HG03469 (cell line): Measurements from ENCODE around the gene CCL23.

Experiments used
- ATAC-seq: cut with Tn5 transposase; IDR thresholded peaks from one replicate; pipeline ENCODE4 v1.9.1; 2021; ENCODE audit warnings: mild to moderate bottlenecking, moderate library complexity, moderate number of reproducible peaks; ENCODE audit not compliant: unreplicated experiment

The CCL23 gene

DNA sequence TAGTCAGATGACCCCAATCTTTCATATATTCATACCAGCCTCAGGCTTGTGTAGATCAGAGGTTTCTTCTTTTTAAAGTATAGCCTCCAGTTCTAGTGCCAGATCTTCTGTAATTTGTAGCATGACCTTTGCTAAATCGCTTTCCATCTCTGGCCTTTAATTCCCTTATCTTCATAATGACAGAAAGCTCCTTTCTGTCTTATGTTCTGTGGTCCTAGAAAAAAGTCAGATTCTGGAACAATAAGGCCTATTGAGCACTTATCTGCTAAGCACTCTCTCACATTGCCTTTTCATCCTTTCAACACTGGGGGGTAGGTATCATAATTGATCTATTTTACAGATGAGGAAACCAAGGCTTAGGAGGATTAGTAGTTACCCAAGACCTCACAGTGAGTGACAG lies 45.7 kb downstream of the CCL23 start:
- no peak for ATAC-seq

- no peak for ATAC-seq
These were observed 48.0 kb downstream of the CCL23 start for GRCh38 chr17:35969558-35970380.

DNA sequence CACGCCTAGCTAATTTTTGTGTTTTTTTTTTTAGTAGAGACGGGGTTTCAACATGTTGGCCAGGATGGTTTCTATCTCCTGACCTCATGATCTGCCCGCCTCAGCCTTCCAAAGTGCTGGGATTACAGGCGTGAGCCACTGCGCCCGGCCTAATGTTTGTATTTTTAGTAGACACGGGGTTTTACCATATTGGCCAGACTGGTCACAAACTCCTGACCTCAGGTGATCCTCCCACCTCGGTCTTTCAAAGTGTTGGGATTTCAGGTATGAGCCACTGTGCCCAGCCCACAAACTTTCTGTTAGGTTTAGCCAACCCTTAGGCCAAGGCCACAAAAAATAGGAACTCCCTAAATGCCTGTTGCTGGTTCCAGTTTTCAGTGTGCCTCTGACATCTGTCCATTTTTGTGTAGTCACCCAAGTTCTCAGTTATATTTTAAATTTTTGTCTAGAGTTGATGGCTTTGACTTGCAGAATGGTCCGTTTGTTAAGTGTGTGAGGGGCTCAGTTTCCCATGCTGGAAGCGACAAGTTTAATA lies 49.2 kb downstream of the CCL23 start:
- no peak for ATAC-seq

- ATAC-seq = no peak
These were observed 52.5 kb downstream of the CCL23 start for GRCh38 chr17:35965272-35965671.

DNA sequence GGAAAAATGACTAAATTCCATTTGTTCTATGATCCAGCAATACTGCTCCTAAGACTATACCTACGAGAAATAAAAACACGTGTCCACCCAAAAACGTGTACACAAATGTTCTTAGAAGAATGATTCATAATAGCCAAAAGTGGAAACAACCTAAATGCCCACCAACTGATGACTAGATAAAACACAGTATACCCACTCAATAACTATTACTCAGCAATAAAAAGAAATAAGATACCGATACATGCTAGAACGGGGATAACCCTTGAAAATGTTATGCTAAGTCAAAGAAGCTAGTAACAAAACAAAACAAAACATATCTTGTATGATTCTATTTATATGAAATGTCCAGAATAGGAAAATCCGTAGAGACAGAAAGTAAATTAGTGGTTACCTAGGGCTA lies 54.1 kb downstream of the CCL23 start:
- ATAC-seq = no peak
